ENCODE results near the gene RARA.
A peak's percentile ranks its signal among the peaks of the same experiment; 100 is the strongest.

Gene RARA

GRCh38 chr17:40283662-40284061 is 25.3 kb upstream of the RARA start:
- intact Hi-C loops (cut with DNase I; ENCODE audit: low total_unique reads): no loop called here
- no peaks in the 10 kb centered on the region for H3K27me3 ChIP-seq
- H3K4me3 ChIP-seq: no peak overlapping the region
- H3K9me3 ChIP-seq: no peaks in the 10 kb centered on the region
- TF ChIP-seq CTCF (IDR thresholded peaks at IDR 0.05): no peak
- DNase-seq: no peak
- peaks cover 0 to 25% (median 11%) of the 10 kb centered on the region in 4 donors for H3K4me1 ChIP-seq
- peaks cover 14 to 30% (median 19%) of the 10 kb centered on the region in 3 donors for H3K36me3 ChIP-seq
- peak overlapping the region; percentile 17 to 56 for H3K27ac ChIP-seq

- intact Hi-C loops (cut with DNase I; ENCODE audit: low total_unique reads): no loop called here
- Histone ChIP-seq H3K4me1 (peaks cover 0 to 26% (median 11%) of the 10 kb centered on the region in 4 donors), H3K27ac (peak overlapping the region; percentile 17 to 56), H3K9me3 (no peaks in the 10 kb centered on the region), H3K27me3 (no peaks in the 10 kb centered on the region), H3K4me3 (no peak overlapping the region), H3K36me3 (peaks cover 9 to 25% (median 14%) of the 10 kb centered on the region in 3 donors)
- peak in 1 of 2 experiments; percentile 12 for TF ChIP-seq CTCF (IDR thresholded peaks at IDR 0.05)
- DNase-seq: no peak
These were observed 24.8 kb upstream of the RARA start for GRCh38 chr17:40284085-40284713.

GRCh38 chr17:40286473-40286872 is 22.5 kb upstream of the RARA start:
- no peak for DNase-seq
- no peaks in the 10 kb centered on the region for H3K9me3 ChIP-seq
- intact Hi-C loops (cut with DNase I; ENCODE audit: low total_unique reads): no loop called here
- H3K4me3 ChIP-seq: no peak overlapping the region
- peaks cover 0 to 2% (median 0%) of the 10 kb centered on the region in 3 donors for H3K36me3 ChIP-seq
- TF ChIP-seq CTCF (IDR thresholded peaks at IDR 0.05): no peak
- H3K27me3 ChIP-seq: no peaks in the 10 kb centered on the region
- peaks cover 0 to 26% (median 11%) of the 10 kb centered on the region in 4 donors for H3K4me1 ChIP-seq
- H3K27ac ChIP-seq: no peak overlapping the region

DNA sequence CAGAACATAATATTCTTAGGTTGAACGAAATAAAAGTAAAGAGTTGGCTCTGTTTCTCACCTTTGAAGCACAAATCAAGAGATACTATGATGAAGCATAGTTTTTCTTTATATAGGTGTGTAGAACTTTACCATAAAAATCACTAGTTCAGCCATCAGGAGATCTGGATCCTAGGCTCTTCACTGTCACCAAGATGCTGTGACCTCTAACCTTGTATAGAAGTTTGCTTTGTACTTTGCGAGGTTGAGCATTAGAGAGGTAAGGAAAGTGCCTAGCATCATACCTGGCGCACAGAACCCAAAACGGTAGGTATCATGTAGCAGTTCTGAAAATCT is 21.9 kb upstream of the RARA start:
- Histone ChIP-seq H3K4me3 (no peak overlapping the region), H3K27ac (peak overlapping the region in 1 of 2 donors; percentile 30)
- TF ChIP-seq CTCF (IDR thresholded peaks at IDR 0.05): no peak

DNA sequence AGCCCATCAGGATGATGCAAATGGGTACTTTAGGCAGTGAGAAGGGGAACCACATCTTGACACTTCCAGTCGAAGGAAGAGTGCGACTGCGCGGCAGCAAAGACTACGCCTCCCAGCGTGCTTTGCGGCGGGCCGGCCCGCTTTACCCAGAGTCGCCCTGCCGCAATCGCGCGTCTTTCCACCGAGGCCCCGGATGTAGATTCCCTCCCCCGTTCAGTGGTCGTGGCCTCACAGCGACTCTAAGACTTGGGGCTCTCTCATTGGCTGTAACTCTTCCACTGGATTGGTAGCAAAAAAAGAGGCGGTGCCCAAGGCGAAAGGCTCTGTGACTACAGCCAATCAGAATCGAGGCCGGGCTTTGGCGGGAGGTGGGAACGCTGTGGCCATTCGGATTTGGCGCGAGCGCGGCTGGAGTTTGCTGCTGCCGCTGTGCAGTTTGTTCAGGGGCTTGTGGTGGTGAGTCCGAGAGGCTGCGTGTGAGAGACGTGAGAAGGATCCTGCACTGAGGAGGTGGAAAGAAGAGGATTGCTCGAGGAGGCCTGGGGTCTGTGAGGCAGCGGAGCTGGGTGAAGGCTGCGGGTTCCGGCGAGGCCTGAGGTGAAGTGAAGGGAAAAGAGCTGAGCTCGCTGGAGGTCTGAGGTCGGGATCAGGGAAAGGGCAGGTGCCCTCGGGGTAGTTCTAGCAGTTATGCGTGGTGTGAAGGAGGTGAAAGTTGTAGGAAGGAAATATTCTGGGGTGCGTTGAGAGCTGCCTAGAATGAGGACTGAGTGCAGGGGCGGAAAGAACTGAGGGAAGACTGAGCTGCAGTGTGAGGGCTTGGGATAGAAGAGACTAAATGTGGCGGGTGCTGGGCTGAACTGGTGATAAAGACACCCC is 21.2 kb upstream of the RARA start, which contains the start of gene CDC6:
CDC6 (plus strand) TSS at position 386 of the 876 bp plus-strand sequence. CDS start 1,542 bp downstream, outside the sequence.
- Histone ChIP-seq H3K9me3 (no peaks in the 10 kb centered on the region), H3K4me3 (peak within 1 kb of the TSS; percentile 43 to 52), H3K4me1 (peaks cover 0 to 26% (median 11%) of the 10 kb centered on the region in 4 donors), H3K36me3 (no peaks in the 10 kb centered on the region), H3K27ac (peak within 1 kb of the TSS in 1 of 2 donors; percentile 30), H3K27me3 (no peaks in the 10 kb centered on the region)
- intact Hi-C loops (cut with DNase I; ENCODE audit: low total_unique reads): no loop called here
- no peak for TF ChIP-seq CTCF (IDR thresholded peaks at IDR 0.05)
- DNase-seq: peak; percentile 99

More for the DNA sequence above, 21.9 kb upstream of the RARA start:
- DNase-seq: no peak
- Histone ChIP-seq H3K9me3 (no peaks in the 10 kb centered on the region), H3K4me1 (peaks cover 0 to 26% (median 11%) of the 10 kb centered on the region in 4 donors), H3K36me3 (no peaks in the 10 kb centered on the region), H3K27me3 (no peaks in the 10 kb centered on the region)
- intact Hi-C loops (cut with DNase I; ENCODE audit: low total_unique reads): no loop called here

Data from tibial artery (tissue), 4 donors.